Right cardiac atrium (tissue), 5 donors: Measurements from ENCODE around the gene CDC42EP4. TPM values are rescaled to one million over a fixed set of nuclear protein-coding genes. Genes with fewer than 3 reads are reported as not detected.

ENCODE experiments used
- ATAC-seq, 2 donors: fragments of 200-7000 bp; cut with Tn5 transposase; one replicate each; pipeline versions ENCODE4 v1.8.0 to v1.9.1; 2020; ENCODE audit warnings: moderate library complexity in 2 of 2, mild to moderate bottlenecking in 1 of 2
- DNase-seq, 3 donors: peaks; one replicate each; pipeline ENCODE4 v3.0.0-alpha.2; 2020
- H3K27ac ChIP-seq: one replicate; pipeline ENCODE4 v1.5.1; 2013; ENCODE audit warnings: mild to moderate bottlenecking, low read length, control low read depth, moderate library complexity
- H3K27me3 ChIP-seq: one replicate; pipeline ENCODE4 v1.6.1; 2013; ENCODE audit not compliant: control insufficient read depth, insufficient read depth
- H3K4me1 ChIP-seq: one replicate; pipeline ENCODE4 v1.6.1; 2013; ENCODE audit warnings: low read length; ENCODE audit not compliant: control insufficient read depth, insufficient read depth
- H3K4me3 ChIP-seq: one replicate; pipeline ENCODE4 v1.5.1; 2013; ENCODE audit warnings: low read length, control low read depth
- H3K9me3 ChIP-seq: one replicate; pipeline ENCODE4 v1.6.1; 2013; ENCODE audit warnings: low read length; ENCODE audit not compliant: control insufficient read depth
- WGBS: extraction: QIAGEN DNeasy Blood & Tissue Kit; methylation state at CpG from one replicate; pipeline ENCODE4 v1.1.7; 2013; 5-methylcytosine and 5-hydroxymethylcytosine counted together
- intact Hi-C, 4 donors: fragments of 100-400 bp; cut with DNase I; formaldehyde crosslinking; loops; one replicate each; pipeline versions ENCODE4 v1.11.0 to v1.14.0; 2022 to 2023
- polyA plus RNA-seq: library from polyadenylated mRNA; stranded (reverse); fragments of 200-250 nt; gene quantifications from one replicate; pipeline ENCODE4 v1.2.3, GENCODE V29; 2013
- total RNA-seq, 4 donors: library from RNA; stranded (reverse); fragmentation: NEBNext Ultra II Directional; extraction: Animal tissue kit (Norgen Biotek cat#: 25700); gene quantifications; one replicate each; pipeline ENCODE4 v1.2.1, GENCODE V29; 2021
- donor health status: healthy with polysubstance abuse.
- donor health status: DM: no; HTN: yes; CAD: no.
- donor health status: DM: no; HTN: no; CAD: no.
- donor health status: DM: no; HTN: yes; CAD: no; lungs with severe emphysema.
- donor health status: DM: yes; HTN: yes; CAD: no.

CDC42EP4 gene
- total and polyA plus RNA-seq, 5 donors = 28.1 to 47.1 (median 37.2) TPM

- H3K9me3 ChIP-seq = no peaks in the 10 kb centered on the region
- 74% methylated on average over 10 of the region's 10 CpGs for WGBS
- H3K4me3 ChIP-seq = no peak overlapping the region
- no peaks in the 10 kb centered on the region for H3K27me3 ChIP-seq
- H3K4me1 ChIP-seq = no peaks in the 10 kb centered on the region
- no peak overlapping the region for H3K27ac ChIP-seq
- no peak for ATAC-seq
- no peak for DNase-seq
- intact Hi-C loops = loop anchor here in 1 of 4 donors (10.0 kb wide), 1 partner anchor 56 kb away; the partner anchor contains the start of gene COG1
Measured at GRCh38 chr17:73250851-73251640, 60.8 kb downstream of the CDC42EP4 start.

GRCh38 chr17:73249700-73250099 is 62.1 kb downstream of the CDC42EP4 start:
- DNase-seq = no peak
- no peaks in the 10 kb centered on the region for H3K9me3 ChIP-seq
- H3K4me1 ChIP-seq = no peaks in the 10 kb centered on the region
- H3K27ac ChIP-seq = no peak overlapping the region
- ATAC-seq = no peak
- H3K27me3 ChIP-seq = no peaks in the 10 kb centered on the region
- 84% methylated on average over 8 of the region's 8 CpGs for WGBS
- intact Hi-C loops = loop anchor here in 1 of 4 donors (10.0 kb wide), 1 partner anchor 55 kb away; the partner anchor contains the start of gene COG1
- no peak overlapping the region for H3K4me3 ChIP-seq

GRCh38 chr17:73248532-73248931 is 63.3 kb downstream of the CDC42EP4 start:
- ATAC-seq (no peak), DNase-seq (no peak)
- Histone ChIP-seq H3K4me3 (no peak overlapping the region), H3K27ac (no peak overlapping the region), H3K27me3 (no peaks in the 10 kb centered on the region), H3K9me3 (no peaks in the 10 kb centered on the region), H3K4me1 (no peaks in the 10 kb centered on the region)
- intact Hi-C loops = no loop called here
- WGBS = 87% methylated on average over 10 of the region's 10 CpGs

GRCh38 chr17:73247726-73248125 is 64.1 kb downstream of the CDC42EP4 start:
- intact Hi-C loops = no loop called here
- WGBS = 82% methylated on average over 2 of the region's 2 CpGs
- Histone ChIP-seq H3K4me1 (no peaks in the 10 kb centered on the region), H3K27ac (no peak overlapping the region), H3K9me3 (no peaks in the 10 kb centered on the region), H3K27me3 (no peaks in the 10 kb centered on the region), H3K4me3 (no peak overlapping the region)
- DNase-seq (no peak), ATAC-seq (no peak)

GRCh38 chr17:73240561-73240960 is 71.2 kb downstream of the CDC42EP4 start:
- Histone ChIP-seq H3K27ac (no peak overlapping the region), H3K4me1 (no peaks in the 10 kb centered on the region), H3K4me3 (no peak overlapping the region), H3K9me3 (no peaks in the 10 kb centered on the region), H3K27me3 (no peaks in the 10 kb centered on the region)
- no peak for ATAC-seq
- DNase-seq = no peak
- intact Hi-C loops = no loop called here
- 70% methylated on average over 2 of the region's 2 CpGs for WGBS

- H3K9me3 ChIP-seq = no peaks in the 10 kb centered on the region
- 74% methylated on average over 6 of the region's 6 CpGs for WGBS
- no peak overlapping the region for H3K27ac ChIP-seq
Measured at GRCh38 chr17:73237714-73238113, 74.1 kb downstream of the CDC42EP4 start.

GRCh38 chr17:73234736-73235135 is 77.1 kb downstream of the CDC42EP4 start:
- intact Hi-C loops = loop anchor here in 1 of 4 donors (5.0 kb wide), 1 partner anchor 42 kb away; the partner anchor contains the start of gene COG1
- no peaks in the 10 kb centered on the region for H3K4me1 ChIP-seq
- WGBS = 91% methylated on average over 10 of the region's 10 CpGs

More at GRCh38 chr17:73237714-73238113, 74.1 kb downstream of the CDC42EP4 start:
- ATAC-seq (no peak), DNase-seq (no peak)
- no peaks in the 10 kb centered on the region for H3K4me1 ChIP-seq
- H3K4me3 ChIP-seq = no peak overlapping the region
- intact Hi-C loops = no loop called here
- H3K27me3 ChIP-seq = no peaks in the 10 kb centered on the region

More at GRCh38 chr17:73234736-73235135, 77.1 kb downstream of the CDC42EP4 start:
- no peak for DNase-seq
- Histone ChIP-seq H3K27ac (no peak overlapping the region), H3K9me3 (no peaks in the 10 kb centered on the region), H3K27me3 (no peaks in the 10 kb centered on the region), H3K4me3 (no peak overlapping the region)
- ATAC-seq = no peak

Other genes starting within 250 kb of the CDC42EP4 start
- 10 to 100 TPM in 1 of 4 donors, 1 to 10 TPM in 3; 9.8 to 12.6 (median 9.9) TPM for gene SLC39A11, start 219.3 kb downstream of the CDC42EP4 start, total RNA-seq
- gene SLC39A11, start 219.3 kb downstream of the CDC42EP4 start, polyA plus RNA-seq = 3.2 TPM
- under 1 TPM; 0.06 to 0.75 (median 0.30) TPM for gene SSTR2, start 147.0 kb downstream of the CDC42EP4 start, total RNA-seq
- gene SSTR2, start 147.0 kb downstream of the CDC42EP4 start, polyA plus RNA-seq = 0.29 TPM
- 10 to 100 TPM; 38.5 to 51.4 (median 43.2) TPM for gene COG1, start 118.9 kb downstream of the CDC42EP4 start, total RNA-seq
- gene COG1, start 118.9 kb downstream of the CDC42EP4 start, polyA plus RNA-seq = 43.2 TPM
- gene CPSF4L, start 50.1 kb downstream of the CDC42EP4 start, total RNA-seq = not detected
- not detected for gene CPSF4L, start 50.1 kb downstream of the CDC42EP4 start, polyA plus RNA-seq